ENCODE data around the gene LHFPL6. TPM values are rescaled to one million over a fixed set of nuclear protein-coding genes. Genes with fewer than 3 reads are reported as not detected.

The LHFPL6 gene
- total RNA-seq, 3 donors from 2014 or later (not counting 1 experiment from before 2014, with no cell fraction given), result not detected

GRCh38 chr13:39618561-39618960 lies 15.6 kb upstream of the LHFPL6 start:
- no peaks in the 10 kb centered on the region for H3K36me3 ChIP-seq (ENCODE audit: control insufficient read depth, insufficient read depth, low read length)
- intact Hi-C loops (cut with micrococcal nuclease), result no loop called here
- Mint-ChIP-seq H3K36me3 (no peaks in the 10 kb centered on the region), H3K27ac (no peak overlapping the region), H3K4me3 (no peak overlapping the region), H3K27me3 (ENCODE audit: low read depth in 2 of 2) (peaks cover 16 to 22% of the 10 kb centered on the region in 2 donors), H3K9me3 (no peaks in the 10 kb centered on the region), H3K4me1 (no peaks in the 10 kb centered on the region)
- H3K9me3 ChIP-seq (ENCODE audit: control insufficient read depth, insufficient read depth, low read length), result no peaks in the 10 kb centered on the region
- DNase-seq (no peak), ATAC-seq (no peak)
- H3K4me3 ChIP-seq (ENCODE audit: low read length), result no peak overlapping the region
- TF ChIP-seq CTCF (IDR thresholded peaks at IDR 0.05), result no peak
- H3K4me1 ChIP-seq (ENCODE audit: control insufficient read depth, insufficient read depth, low read length), result no peaks in the 10 kb centered on the region
- 77% methylated on average over 1 of the region's 1 CpG for WGBS (ENCODE audit: insufficient coverage)
- no peaks in the 10 kb centered on the region for H3K27me3 ChIP-seq (ENCODE audit: control insufficient read depth, insufficient read depth, low read length)
- no peak overlapping the region for H3K27ac ChIP-seq (ENCODE audit: low read length)

GRCh38 chr13:39616087-39616694 lies 13.2 kb upstream of the LHFPL6 start:
- Mint-ChIP-seq H3K27ac (no peak overlapping the region), H3K4me1 (no peaks in the 10 kb centered on the region), H3K36me3 (no peaks in the 10 kb centered on the region), H3K9me3 (no peaks in the 10 kb centered on the region), H3K27me3 (ENCODE audit: low read depth in 2 of 2) (peaks cover 9 to 11% of the 10 kb centered on the region in 2 donors), H3K4me3 (no peak overlapping the region)
- peak; percentile 71 to 88 (median 81) for ATAC-seq
- TF ChIP-seq CTCF (IDR thresholded peaks at IDR 0.05), result peak; percentile 71
- Histone ChIP-seq H3K9me3 (ENCODE audit: control insufficient read depth, insufficient read depth, low read length) (no peaks in the 10 kb centered on the region), H3K27ac (ENCODE audit: low read length) (no peak overlapping the region), H3K4me1 (ENCODE audit: control insufficient read depth, insufficient read depth, low read length) (no peaks in the 10 kb centered on the region), H3K27me3 (ENCODE audit: control insufficient read depth, insufficient read depth, low read length) (peaks cover 2% of the 10 kb centered on the region), H3K36me3 (ENCODE audit: control insufficient read depth, insufficient read depth, low read length) (no peaks in the 10 kb centered on the region), H3K4me3 (ENCODE audit: low read length) (no peak overlapping the region)
- intact Hi-C loops (cut with micrococcal nuclease), result no loop called here
- DNase-seq, result peak in 1 of 2 donors; percentile 77
- WGBS (ENCODE audit: insufficient coverage), result 29% methylated on average over 9 of the region's 10 CpGs

GRCh38 chr13:39612023-39612637 lies 9.1 kb upstream of the LHFPL6 start:
- no peaks in the 10 kb centered on the region for H3K4me1 Mint-ChIP-seq
- intact Hi-C loops (cut with micrococcal nuclease), result loop anchor here (5.0 kb wide), 2 partner anchors 560 to 640 kb away; no protein-coding TSS in a partner anchor
- Histone ChIP-seq H3K27me3 (ENCODE audit: control insufficient read depth, insufficient read depth, low read length) (peaks cover 2% of the 10 kb centered on the region), H3K27ac (ENCODE audit: low read length) (no peak overlapping the region), H3K9me3 (ENCODE audit: control insufficient read depth, insufficient read depth, low read length) (no peaks in the 10 kb centered on the region), H3K4me3 (ENCODE audit: low read length) (no peak overlapping the region), H3K4me1 (ENCODE audit: control insufficient read depth, insufficient read depth, low read length) (no peaks in the 10 kb centered on the region), H3K36me3 (ENCODE audit: control insufficient read depth, insufficient read depth, low read length) (no peaks in the 10 kb centered on the region)
- no peak overlapping the region for H3K27ac Mint-ChIP-seq
- 63% methylated on average over 3 of the region's 5 CpGs for WGBS (ENCODE audit: insufficient coverage)
- peak; percentile 86 for TF ChIP-seq CTCF (IDR thresholded peaks at IDR 0.05)
- H3K27me3 Mint-ChIP-seq (ENCODE audit: low read depth in 2 of 2), result peaks cover 3 to 7% of the 10 kb centered on the region in 2 donors
- ATAC-seq (peak in 1 of 3 donors; percentile 39), DNase-seq (peak in 1 of 2 donors; percentile 75)
- no peaks in the 10 kb centered on the region for H3K36me3 Mint-ChIP-seq
- H3K4me3 Mint-ChIP-seq, result no peak overlapping the region
- H3K9me3 Mint-ChIP-seq, result no peaks in the 10 kb centered on the region

All from natural killer cell (primary cell).